Stimulated activated CD4-positive, alpha-beta T cell treated with anti-CD3 and anti-CD28 coated beads, Interleukin-1b, Interleukin-23, amount 100 ng/mL, for 1 hour (primary cell): ENCODE measurements around the gene TFRC.
A peak's percentile ranks its signal among the peaks of the same experiment; 100 is the strongest.
"Not testable (repeated sequence)": the region's sequence is repeated elsewhere in the genome, so short reads cannot be mapped to it uniquely, and the experiment has no call there.

Experiments used
- DNase-seq, 2 donors: peaks; one replicate each; pipeline ENCODE4 v3.0.0-alpha.2; 2020; ENCODE audit warnings: low read depth in 2 of 2

Gene TFRC

DNA sequence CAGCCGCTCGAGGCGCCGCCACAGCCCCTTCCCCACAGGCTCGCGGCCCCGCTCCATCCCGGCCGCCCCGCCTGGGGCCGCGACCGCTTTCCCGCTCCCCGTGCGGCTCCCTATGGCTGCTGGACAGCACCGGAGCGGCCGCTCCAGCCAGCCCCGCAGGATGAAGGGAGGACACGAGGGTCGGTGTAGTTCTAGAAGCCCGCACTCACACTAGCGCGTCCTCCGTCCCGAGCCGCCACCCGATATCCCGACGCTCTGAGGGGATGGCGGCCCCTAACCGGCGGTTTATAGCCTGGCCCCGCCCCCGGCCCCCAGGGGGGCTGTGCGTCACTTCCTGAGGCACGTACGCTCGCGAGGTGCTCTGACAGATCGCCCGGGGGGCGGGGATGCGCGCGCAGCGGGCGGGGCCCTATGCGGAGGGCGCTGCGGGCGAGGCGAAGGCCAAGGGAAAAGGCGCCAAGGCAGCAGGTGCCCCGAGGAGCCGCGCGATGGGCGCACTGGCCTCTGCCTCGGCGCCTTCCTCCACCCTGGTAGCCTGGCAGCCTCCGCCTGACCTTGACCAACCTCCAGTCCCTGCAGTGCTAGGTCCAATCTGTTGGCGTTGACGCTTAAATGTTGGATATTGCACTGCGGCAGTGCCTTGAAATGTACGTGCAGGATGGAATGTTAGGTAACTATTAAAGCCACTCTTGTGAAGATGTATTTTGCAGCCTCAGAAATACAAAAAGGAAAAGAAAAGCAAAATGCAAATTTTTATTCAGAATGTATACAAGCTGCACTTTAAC, at the start of gene TFRC:
TSS of gene TFRC (minus strand) at position 257 of the 785 bp plus-strand sequence. CDS start 4,991 bp downstream, outside the sequence.
- DNase-seq = peak; percentile 92 to 94

DNA sequence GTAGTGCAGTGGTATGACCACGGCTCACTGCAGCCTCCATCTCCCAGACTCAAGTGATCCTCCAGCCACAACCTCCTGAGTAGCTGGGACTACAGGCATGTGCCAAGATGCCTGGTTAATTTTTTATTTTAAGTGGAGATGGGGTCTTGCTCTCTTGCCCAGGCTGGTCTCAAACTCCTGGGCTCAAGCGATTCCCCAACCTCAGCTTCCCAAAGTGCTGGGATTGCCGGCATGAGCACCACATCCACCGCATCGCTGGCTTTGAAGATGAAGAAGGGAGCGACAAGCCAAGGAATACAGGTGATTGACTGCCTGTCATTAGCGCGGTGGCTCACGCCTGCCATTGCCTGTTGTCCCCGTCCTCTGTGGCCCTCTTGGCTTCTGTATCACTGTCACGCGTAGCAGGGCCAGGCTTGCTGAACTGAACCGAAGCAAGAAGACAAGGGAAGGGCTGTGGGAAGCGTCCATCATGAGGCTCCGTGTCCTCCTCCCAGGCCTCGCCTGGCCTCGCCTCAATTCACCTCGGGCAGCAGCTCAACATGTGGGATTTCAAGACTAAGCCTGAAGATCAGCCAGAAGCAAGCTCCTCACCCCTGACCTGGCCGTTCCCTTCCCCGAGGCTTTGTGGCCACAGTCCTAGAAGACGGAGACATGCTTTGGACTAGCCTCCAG, 46.4 kb upstream of the TFRC start:
- no peak for DNase-seq

GRCh38 chr3:196127308-196128040, 45.6 kb upstream of the TFRC start:
- no peak for DNase-seq

DNA sequence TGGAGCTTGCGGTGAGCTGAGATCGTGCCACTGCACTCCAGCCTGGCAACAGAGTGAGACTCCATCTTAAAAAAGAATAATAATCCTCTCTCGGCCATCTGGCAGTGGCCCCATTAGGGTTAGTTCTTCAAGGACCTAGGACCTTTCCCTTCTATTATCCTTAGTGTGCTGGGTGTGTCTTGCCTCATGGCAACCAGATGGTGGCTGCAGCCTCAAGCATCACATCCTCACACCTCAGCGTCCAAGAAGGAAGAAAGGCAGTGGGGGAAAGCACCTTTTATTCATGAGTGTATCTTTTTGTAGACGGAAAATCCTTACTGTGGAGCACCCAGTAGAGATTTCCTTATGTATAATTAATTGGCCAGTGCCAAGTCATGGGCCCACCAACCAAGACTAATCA, 42.7 kb upstream of the TFRC start:
- DNase-seq = no peak

DNA sequence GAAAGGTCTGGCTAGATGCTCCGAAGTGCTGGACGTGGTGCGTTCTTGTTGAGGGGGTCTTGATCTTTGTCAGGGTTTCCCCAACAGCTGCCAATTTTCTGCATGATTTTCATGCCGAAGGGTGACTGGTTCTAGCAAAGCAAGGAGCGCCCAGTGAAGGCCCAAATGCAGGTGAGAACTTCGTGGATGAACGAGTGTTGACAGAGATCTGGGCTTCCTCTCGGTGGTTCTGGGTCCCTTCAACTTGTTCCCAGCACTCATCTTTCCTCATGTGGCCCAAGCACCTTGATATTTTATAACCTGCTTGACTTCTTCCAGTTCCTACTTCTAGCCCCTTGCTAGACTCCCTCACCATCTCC, 40.8 kb upstream of the TFRC start:
- DNase-seq = no peak

- no peak for DNase-seq
These were observed 40.3 kb upstream of the TFRC start for GRCh38 chr3:196122021-196122687.

GRCh38 chr3:196121066-196121465, 39.2 kb upstream of the TFRC start:
- DNase-seq = no peak

DNA sequence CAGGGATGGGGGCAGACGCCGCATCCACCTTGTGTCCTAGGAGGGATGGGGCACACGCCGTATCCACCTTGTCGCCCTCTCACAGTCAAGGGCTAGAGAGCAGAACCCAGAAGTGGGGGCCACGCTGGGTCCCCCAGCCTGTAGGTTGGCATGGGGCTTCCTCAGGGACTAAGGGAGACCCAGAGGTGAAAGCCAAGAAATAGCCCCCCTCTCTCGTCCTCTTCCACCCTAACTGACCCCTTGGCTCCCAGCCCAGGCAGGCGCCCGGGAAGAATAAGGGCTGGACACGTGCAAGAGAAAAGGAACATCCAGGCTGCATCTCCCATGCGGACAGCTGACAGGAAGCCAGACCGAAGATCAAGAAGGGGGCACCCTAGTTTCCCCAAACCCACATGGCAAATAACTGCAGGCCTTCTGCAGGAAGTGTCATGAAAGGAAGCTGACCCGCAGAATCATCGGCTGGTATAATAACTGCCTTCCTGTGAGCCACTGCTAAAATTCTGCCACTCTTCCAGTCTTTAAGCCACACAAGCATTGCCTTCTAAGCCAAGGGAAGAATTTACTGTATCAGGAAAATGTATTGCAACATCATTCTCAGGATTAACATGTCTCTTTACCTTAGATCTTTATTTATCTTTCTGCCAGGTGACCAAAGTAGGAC, 38.5 kb upstream of the TFRC start:
- DNase-seq = no peak

DNA sequence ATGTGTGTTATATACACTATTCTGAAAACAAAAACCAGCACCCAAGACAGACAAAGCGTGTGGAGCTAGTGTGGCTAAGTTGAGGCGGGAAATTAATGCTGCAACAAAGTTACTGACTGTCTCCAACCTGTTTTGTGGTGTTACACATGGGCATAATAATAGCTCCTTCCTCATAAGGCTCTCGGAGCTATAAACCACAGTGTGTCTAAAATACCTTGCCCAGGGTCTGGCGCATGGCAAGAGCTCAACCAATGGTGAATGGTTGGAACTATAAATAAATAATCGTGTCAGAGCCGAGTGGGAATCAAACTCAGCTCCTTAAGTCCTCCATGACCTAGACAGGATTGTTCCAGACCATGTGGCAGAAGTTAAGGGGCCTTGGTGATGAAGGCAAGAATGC, 35.9 kb upstream of the TFRC start:
- no peak for DNase-seq

DNA sequence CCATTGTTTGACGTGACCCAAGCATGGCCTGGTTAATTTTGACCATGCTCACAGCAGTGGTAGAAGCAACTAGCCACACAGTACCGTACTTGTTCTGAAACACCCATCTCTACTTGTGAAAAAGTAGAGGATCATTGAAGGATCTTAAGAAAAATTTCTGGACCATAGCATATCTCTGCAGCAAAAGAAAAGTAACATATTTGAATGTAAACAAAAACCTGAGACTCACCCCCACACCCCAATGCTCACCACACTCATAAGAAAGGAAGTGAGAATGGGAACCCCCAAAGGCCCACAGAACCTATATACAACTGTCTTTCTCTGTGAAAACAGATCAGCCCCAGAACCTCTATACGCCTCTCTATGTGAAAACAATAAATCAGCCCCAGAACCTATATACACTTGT, 33.8 kb upstream of the TFRC start:
- DNase-seq = no peak

DNA sequence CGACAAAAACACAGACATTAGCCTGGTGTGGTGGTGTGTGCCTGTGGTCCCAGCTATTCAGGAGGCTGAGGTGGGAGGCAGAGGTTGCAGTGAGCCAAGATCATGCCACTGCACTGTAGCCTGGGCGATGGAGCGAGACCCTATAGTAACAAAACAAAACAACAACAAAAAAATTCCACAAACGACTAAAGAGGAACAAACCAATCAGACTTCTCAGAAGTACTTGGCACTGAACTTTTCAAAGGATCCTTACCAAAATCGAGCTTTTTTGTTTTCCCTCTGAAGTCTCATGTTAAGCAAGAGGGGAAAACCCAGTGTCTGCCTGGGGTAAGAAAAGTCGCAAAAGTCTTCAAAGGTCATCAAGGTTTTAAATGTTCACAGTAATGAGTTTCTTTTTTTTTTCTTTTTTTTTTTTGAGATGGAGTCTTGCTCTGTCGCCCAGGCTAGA, 30.1 kb upstream of the TFRC start:
- no peak for DNase-seq

DNA sequence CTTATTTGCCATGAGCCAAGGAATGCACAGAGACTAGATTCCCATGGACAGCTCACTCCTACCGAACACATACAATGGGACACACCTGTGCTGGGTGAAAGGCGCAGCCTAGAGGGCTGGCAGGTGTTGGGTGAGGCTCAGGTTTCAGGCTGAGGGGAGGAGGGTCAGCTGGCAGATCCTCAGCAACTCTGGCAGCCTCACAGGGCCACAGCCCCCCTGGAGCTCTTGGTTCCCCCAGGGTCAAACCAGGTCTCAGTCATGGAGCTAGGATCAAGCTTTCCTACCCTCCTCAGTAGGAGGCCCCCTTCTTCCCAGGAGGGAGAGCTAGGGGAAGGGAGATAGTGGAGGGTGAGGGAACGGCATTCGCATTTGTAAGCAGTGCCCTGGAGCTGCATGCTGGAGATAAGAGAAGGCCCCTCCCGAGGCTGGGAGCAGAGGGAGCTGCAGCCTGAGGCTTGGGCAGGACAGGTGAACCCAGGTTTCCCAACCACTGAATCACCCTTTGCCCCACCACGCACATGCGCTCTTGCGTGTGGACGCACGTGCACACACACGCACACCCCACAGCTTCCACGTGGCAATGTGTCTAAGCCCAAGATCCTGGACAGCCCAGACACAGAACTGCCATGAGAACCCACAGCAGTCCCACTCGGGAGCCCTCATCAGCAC, 26.3 kb upstream of the TFRC start:
- no peak for DNase-seq

DNA sequence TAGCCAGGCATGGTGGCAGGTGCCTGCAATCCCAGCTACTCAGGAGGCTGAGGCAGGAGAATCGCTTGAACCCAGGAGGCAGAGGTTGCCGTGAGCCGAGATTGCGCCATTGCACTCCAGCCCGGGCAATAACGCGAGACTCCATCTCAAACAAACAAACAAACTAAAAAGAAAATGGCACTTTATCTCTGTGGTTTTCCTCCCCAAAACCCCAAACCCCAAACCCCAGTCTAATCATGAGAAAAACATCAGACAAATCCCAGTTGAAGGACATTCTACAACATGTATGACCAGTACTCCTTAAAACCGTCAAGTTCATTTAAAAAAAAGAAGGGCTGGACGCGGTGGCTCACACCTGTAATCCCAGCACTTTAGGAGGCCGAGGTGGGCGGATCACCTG, 22.8 kb upstream of the TFRC start:
- not testable (repeated sequence) for DNase-seq

GRCh38 chr3:196098365-196098980, 16.6 kb upstream of the TFRC start:
- not testable (repeated sequence) for DNase-seq

DNA sequence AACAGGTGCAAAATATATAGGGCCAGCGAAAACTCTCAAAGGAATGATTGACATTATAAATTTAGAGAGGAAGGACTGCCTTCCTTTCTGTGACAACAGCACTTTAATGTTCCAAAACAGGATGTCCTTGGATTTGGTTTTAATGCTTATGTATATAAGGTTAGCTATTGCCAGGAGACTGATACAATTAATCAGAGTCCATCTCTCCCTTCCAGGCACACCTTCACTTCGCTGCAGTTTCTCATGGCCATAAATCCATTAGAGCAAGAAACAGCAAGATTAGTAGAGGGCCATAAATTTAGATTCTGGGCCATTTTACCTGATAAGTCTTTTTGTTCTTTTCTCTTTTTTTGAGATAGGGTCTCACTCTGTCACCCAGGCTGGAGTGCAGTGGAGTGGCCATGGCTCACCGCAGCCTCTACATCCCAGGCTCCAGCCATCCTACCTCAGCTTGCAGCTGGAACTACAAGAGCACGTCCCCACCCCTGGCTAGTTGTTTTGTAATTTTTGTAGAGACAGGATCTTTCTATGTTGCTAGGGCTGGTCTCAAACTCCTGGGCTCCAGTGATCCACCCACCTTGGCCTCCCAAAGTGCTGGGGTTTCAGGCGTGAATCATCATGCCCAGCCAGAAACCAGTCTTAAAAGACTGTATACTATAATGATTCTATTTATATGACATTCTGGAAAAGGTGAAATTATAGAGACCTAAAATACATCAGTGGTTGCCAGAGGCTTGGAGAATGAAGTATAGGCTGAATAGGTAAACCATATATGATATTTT, 15.7 kb upstream of the TFRC start:
- DNase-seq = no peak

- no peak for DNase-seq
These were observed 14.6 kb upstream of the TFRC start for GRCh38 chr3:196096382-196096953.

DNA sequence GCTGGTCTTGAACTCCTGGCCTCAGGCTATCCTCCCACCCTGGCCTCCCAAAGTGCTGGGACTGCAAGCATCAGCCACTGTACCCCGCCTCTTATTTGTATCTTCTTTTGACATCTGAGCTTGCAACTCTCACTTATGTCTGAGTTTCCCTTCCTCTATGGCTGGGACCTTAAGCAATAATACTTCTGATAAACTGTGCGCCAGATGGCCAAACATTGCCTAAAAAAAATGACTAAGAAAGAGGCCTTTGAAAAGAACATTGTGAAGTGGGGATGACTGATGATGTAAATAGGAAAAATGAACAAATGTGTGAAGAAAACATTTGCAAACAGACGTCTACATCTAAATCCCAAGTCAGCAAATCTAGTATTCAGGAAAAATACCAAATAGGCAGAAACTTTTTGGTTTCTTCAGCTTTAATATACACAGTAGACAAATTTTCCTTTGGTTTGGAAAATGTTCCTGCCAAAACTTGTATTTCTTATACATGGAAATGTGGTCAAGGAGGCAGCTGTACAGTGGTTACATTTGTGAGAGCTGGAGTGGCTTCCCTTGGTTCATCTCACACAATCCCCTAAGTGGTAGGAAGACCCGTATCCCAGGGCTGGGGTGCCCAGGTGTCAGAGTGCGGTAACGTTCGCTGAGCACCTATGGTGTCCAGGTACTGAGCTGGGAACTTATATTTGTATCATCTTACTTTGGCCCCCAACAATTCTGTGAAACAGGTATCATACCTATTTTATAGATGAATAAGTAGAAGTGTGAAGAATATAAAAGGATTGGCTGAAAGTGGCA, 11.6 kb upstream of the TFRC start:
- no peak for DNase-seq

DNA sequence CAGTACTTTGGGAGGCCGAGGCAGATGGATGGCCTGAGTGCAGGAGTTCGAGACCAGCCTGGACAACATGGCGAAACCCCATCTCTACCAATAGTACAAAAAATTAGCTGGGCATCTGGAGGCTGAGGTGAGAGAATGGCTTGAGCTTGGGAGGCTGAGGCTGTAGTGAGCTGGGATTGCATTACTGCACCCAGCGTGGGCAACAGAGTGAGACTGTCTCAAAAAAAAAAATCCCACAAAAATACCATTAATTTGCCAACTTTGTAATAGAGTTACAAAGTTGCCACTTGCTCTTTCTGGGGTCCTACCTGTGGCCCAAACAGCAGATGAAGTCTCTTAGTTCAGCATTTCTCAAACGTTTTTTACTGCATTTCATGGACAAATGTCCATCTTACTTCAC, 6.0 kb upstream of the TFRC start:
- no peak for DNase-seq

- no peak for DNase-seq
These were observed 705 bp upstream of the TFRC start for GRCh38 chr3:196082619-196082971.
